ENCODE results near the gene ZDHHC4. TPM values are rescaled to one million over a fixed set of nuclear protein-coding genes. Genes with fewer than 3 reads are reported as not detected.

Gene ZDHHC4
- total RNA-seq, 1 experiment from 2014 or later = 62.0 TPM

DNA sequence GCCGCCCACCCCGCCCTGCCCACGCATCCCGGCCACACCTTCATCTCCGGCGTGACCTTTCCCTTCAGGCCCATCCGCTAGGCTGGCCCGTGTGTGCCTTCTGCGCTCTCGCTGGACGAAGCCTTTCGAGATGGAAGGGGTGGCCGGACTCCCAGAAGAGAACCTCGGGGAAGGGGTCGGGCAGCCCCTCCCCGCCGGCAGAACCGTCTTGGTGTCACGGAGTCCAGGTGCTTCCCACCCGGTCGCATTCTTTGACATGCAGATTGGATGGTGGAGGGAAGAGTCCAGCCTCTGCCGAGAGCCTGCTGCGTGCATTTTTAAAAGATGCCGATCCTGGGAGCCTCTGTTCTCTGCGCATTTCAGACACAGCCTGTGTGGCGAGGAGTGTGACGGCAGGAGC lies 30.8 kb downstream of the ZDHHC4 start:
- H3K4me1 Mint-ChIP-seq = no peaks in the 10 kb centered on the region
- no peak overlapping the region for H4K8ac ChIP-seq (replicated peaks; ENCODE audit: insufficient read length, low read depth, low read length)
- H3K27me3 Mint-ChIP-seq (ENCODE audit: low read depth) = no peaks in the 10 kb centered on the region; the same call in 1 of the 2 replicates
- H4K5ac ChIP-seq (ENCODE audit: insufficient read length, low read depth, low read length) = no peak overlapping the region
- no peak overlapping the region for H3K56ac ChIP-seq (ENCODE audit: insufficient read length, low read depth, low read length)
- H2AK5ac ChIP-seq (ENCODE audit: insufficient read length, low read length) = no peak overlapping the region
- peaks cover 6 to 43% (median 29%) of the 10 kb centered on the region in 3 experiments; a peak in 6 of 7 replicates for H3K36me3 Mint-ChIP-seq (ENCODE audit: insufficient read depth in 1 of 3, low read depth in 3 of 3)
- H2BK20ac ChIP-seq (ENCODE audit: low read depth, low read length, poor library complexity, severe bottlenecking) = no peak overlapping the region
- H3K27ac Mint-ChIP-seq = no peak overlapping the region
- no peak overlapping the region for H2BK120ac ChIP-seq (ENCODE audit: low read depth, low read length, poor library complexity, severe bottlenecking)
- no peak overlapping the region for H2BK15ac ChIP-seq (ENCODE audit: low read depth, low read length)
- no peak overlapping the region for H2AFZ ChIP-seq (ENCODE audit: low read length)
- no peak overlapping the region for H3K4me2 ChIP-seq (ENCODE audit: insufficient read depth, insufficient read length, low read length)
- H3K4me1 ChIP-seq (ENCODE audit: insufficient read depth, low read length) = no peaks in the 10 kb centered on the region
- H4K20me1 ChIP-seq (ENCODE audit: control insufficient read depth, insufficient read depth, insufficient read length) = no peaks in the 10 kb centered on the region
- TF ChIP-seq, protein P1, sequence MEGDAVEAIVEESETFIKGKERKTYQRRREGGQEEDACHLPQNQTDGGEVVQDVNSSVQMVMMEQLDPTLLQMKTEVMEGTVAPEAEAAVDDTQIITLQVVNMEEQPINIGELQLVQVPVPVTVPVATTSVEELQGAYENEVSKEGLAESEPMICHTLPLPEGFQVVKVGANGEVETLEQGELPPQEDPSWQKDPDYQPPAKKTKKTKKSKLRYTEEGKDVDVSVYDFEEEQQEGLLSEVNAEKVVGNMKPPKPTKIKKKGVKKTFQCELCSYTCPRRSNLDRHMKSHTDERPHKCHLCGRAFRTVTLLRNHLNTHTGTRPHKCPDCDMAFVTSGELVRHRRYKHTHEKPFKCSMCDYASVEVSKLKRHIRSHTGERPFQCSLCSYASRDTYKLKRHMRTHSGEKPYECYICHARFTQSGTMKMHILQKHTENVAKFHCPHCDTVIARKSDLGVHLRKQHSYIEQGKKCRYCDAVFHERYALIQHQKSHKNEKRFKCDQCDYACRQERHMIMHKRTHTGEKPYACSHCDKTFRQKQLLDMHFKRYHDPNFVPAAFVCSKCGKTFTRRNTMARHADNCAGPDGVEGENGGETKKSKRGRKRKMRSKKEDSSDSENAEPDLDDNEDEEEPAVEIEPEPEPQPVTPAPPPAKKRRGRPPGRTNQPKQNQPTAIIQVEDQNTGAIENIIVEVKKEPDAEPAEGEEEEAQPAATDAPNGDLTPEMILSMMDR (conservative IDR thresholded peaks at IDR 0.05) = no peak
- no peaks in the 10 kb centered on the region for H3K9me3 ChIP-seq (ENCODE audit: control insufficient read depth, low read depth, low read length)
- no peak overlapping the region; the same call in 1 of the 2 replicates for H3K14ac ChIP-seq (ENCODE audit: insufficient read depth, low read length)
- no peak overlapping the region for H3K18ac ChIP-seq (ENCODE audit: insufficient read length, low read depth, low read length)
- H2BK5ac ChIP-seq (ENCODE audit: insufficient read length, low read length) = no peak overlapping the region
- no peaks in the 10 kb centered on the region for H3K23me2 ChIP-seq (ENCODE audit: insufficient read length, low read depth, low read length, poor library complexity, severe bottlenecking)
- no peaks in the 10 kb centered on the region; a peak in 1 of 5 replicates for H3K9me3 Mint-ChIP-seq
- no peak overlapping the region for H4K91ac ChIP-seq (ENCODE audit: insufficient read length, low read depth, low read length)
- no peaks in the 10 kb centered on the region for H3K27me3 ChIP-seq (ENCODE audit: insufficient read depth, low read length)
- H3K9ac ChIP-seq (ENCODE audit: extremely low read depth, insufficient read length, low read length) = no peak overlapping the region
- H3T11ph ChIP-seq (ENCODE audit: low read length) = no peak overlapping the region
- H2BK12ac ChIP-seq (ENCODE audit: insufficient read length, low read depth, low read length) = no peak overlapping the region
- H3K23ac ChIP-seq (ENCODE audit: insufficient read length, low read depth, low read length) = no peak overlapping the region
- no peaks in the 10 kb centered on the region for H3K79me1 ChIP-seq (ENCODE audit: insufficient read depth, low read depth, low read length, poor library complexity, severe bottlenecking)
- no peak overlapping the region for H3K4me3 Mint-ChIP-seq
- no CpG with 5 or more reads among the region's 27 CpGs for WGBS (ENCODE audit: extremely low coverage, insufficient read length, low lambda C conversion rate)
- no peak for DNase-seq
- no peak overlapping the region for H3K27ac ChIP-seq (ENCODE audit: insufficient read length, low read depth, low read length)
- no peaks in the 10 kb centered on the region for H3K79me2 ChIP-seq (ENCODE audit: insufficient read depth, low read length)
- no peak overlapping the region for H3K4ac ChIP-seq (ENCODE audit: low read depth, low read length)
